ENCODE data around the gene ZPR1.

ZPR1 gene

DNA sequence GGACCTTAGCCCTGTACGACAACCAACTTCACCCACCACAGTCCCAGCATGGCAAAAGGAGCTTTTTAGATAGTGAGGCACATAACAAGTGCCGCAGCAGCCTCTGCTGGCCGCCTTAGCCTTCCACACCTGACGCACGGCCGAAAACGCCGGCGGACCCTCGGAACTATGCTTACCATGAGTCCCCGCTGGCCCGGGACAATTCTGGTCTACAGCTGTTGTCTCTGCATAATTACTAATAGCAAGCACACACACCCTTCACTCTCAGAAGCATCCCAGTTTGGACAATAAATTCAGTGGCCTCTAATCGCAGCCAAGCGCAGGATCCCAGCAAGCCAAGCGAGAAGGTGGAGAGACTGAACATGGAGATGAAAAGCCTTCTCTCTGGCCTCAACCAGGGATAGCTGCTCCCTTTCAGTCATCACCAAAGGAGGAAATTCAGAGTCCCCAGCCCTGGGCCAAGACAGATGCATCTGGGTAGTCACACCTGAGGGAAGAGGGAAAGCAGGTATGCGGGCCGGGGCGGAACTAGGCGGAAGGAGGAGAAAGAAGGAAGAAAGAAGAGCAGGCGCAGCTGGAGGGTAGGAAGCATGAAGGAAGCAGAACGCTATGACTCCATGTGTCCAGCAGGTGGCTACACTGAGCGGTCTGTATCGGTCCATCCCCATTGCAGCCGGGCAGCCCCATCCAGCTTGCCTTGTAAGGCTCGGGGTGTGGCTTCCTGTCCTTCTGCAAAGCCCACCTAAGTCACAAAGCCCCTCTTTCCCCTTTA is 55.4 kb downstream of the ZPR1 start:
- no peak overlapping the region for H3K4me3 ChIP-seq (ENCODE audit: low read depth, low read length)
- peak; percentile 51 for DNase-seq (ENCODE audit: low read depth, low spot score)
- TF ChIP-seq, protein P1, sequence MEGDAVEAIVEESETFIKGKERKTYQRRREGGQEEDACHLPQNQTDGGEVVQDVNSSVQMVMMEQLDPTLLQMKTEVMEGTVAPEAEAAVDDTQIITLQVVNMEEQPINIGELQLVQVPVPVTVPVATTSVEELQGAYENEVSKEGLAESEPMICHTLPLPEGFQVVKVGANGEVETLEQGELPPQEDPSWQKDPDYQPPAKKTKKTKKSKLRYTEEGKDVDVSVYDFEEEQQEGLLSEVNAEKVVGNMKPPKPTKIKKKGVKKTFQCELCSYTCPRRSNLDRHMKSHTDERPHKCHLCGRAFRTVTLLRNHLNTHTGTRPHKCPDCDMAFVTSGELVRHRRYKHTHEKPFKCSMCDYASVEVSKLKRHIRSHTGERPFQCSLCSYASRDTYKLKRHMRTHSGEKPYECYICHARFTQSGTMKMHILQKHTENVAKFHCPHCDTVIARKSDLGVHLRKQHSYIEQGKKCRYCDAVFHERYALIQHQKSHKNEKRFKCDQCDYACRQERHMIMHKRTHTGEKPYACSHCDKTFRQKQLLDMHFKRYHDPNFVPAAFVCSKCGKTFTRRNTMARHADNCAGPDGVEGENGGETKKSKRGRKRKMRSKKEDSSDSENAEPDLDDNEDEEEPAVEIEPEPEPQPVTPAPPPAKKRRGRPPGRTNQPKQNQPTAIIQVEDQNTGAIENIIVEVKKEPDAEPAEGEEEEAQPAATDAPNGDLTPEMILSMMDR (IDR thresholded peaks at IDR 0.05; ENCODE audit: low read depth, low read length) = peak; percentile 93
- in situ Hi-C loops (cut with HindIII; ENCODE audit: low sequenced_read_pairs) = no loop called here

DNA sequence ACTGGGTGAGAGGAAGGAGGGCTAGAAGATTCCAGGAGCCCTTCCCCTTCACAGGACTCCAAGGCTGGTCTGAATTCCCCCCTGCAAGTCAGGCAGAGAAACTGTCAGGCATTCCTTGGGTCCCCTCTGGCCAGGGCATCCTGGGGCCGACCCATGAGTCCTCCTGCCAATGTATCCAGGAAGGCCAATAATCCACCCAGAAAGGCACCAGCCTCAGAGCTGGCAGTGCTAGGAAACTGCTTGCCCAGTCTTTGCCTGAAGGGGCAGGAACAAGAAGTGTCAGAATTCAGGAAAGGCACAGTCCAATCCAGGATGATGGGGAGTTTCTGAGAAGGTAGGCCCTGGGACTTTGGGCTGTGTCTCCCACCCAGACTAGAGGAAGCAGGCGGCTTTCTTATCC is 56.0 kb downstream of the ZPR1 start:
- no peak overlapping the region for H3K4me3 ChIP-seq (ENCODE audit: low read depth, low read length)
- in situ Hi-C loops (cut with HindIII; ENCODE audit: low sequenced_read_pairs) = no loop called here

DNA sequence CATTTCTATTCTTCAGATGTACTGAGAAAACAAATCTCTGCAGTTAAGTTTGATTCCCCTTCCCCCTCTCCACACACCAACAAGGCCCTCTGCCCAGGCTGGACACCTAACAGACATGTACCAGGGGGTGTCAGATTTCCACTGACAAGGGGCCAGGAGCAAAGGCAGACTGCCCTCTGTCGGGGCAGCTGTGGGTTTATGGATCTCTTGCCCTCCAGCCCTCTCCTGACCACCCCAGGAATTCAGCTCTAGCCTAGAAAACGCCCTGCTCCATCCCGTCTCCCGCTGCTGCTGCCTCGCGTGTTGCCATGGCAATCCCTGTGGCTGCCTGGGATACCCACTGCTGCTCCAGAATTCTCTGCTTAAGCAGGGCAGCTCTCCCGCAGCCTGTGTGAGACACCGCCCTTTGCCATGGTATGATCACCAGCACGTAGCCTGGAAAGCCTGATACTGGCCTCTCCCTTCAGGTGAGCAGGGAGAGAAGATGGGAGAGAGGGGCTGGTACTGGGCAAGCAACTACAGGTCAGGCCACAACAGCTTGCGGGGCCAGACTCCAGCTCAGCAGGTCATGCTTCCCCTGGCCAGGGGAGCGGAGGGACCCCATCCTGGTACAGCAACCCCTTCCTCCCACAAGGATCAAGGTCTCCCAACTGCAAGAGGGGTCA is 56.6 kb downstream of the ZPR1 start:
- peak; percentile 45 for DNase-seq (ENCODE audit: low read depth, low spot score)
- TF ChIP-seq, protein P1 (IDR thresholded peaks at IDR 0.05; ENCODE audit: low read depth, low read length) = no peak
- in situ Hi-C loops (cut with HindIII; ENCODE audit: low sequenced_read_pairs) = no loop called here
- no peak overlapping the region for H3K4me3 ChIP-seq (ENCODE audit: low read depth, low read length)

More for the DNA sequence above, 56.0 kb downstream of the ZPR1 start:
- TF ChIP-seq, protein P1 (IDR thresholded peaks at IDR 0.05; ENCODE audit: low read depth, low read length) = no peak
- no peak for DNase-seq (ENCODE audit: low read depth, low spot score)

DNA sequence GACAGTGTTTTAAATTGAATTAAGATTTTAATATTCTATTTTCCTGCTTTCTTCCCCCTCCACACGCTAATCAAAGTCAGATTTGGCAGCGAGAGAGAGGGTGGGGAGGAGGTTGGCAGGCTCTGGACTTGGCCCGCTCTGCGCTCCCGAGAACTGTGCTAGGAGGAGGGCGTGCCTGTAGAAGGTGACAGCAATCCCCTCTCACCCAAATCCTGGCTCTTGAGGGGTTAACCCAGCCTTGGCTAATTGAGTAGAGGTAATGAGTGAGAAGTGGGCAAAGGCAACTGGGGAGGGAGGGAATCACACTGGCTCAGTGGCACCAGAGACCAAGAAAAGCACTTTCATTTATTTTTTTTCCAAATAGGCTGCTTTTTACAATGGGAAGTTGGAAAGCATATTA is 57.2 kb downstream of the ZPR1 start:
- in situ Hi-C loops (cut with HindIII; ENCODE audit: low sequenced_read_pairs) = no loop called here
- TF ChIP-seq, protein P1 (IDR thresholded peaks at IDR 0.05; ENCODE audit: low read depth, low read length) = no peak
- DNase-seq (ENCODE audit: low read depth, low spot score) = no peak
- H3K4me3 ChIP-seq (ENCODE audit: low read depth, low read length) = no peak overlapping the region

DNA sequence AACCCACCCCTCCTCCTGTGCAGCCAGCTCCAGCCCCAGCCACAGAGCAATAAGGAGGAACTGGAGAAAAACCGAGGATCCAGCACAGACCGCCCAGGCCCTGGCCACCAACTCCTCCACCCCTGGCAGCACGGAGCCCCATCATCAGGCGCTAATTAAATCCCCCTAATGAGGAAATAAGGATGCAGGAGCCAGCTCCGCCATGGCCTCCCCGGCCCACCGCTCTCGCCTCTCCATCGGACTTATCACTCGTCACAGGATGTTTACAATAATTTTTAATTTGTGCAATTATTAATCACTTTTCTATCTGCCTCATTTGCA is 57.6 kb downstream of the ZPR1 start:
- in situ Hi-C loops (cut with HindIII; ENCODE audit: low sequenced_read_pairs) = no loop called here
- no peak overlapping the region for H3K4me3 ChIP-seq (ENCODE audit: low read depth, low read length)
- DNase-seq (ENCODE audit: low read depth, low spot score) = no peak
- TF ChIP-seq, protein P1 (IDR thresholded peaks at IDR 0.05; ENCODE audit: low read depth, low read length) = no peak

DNA sequence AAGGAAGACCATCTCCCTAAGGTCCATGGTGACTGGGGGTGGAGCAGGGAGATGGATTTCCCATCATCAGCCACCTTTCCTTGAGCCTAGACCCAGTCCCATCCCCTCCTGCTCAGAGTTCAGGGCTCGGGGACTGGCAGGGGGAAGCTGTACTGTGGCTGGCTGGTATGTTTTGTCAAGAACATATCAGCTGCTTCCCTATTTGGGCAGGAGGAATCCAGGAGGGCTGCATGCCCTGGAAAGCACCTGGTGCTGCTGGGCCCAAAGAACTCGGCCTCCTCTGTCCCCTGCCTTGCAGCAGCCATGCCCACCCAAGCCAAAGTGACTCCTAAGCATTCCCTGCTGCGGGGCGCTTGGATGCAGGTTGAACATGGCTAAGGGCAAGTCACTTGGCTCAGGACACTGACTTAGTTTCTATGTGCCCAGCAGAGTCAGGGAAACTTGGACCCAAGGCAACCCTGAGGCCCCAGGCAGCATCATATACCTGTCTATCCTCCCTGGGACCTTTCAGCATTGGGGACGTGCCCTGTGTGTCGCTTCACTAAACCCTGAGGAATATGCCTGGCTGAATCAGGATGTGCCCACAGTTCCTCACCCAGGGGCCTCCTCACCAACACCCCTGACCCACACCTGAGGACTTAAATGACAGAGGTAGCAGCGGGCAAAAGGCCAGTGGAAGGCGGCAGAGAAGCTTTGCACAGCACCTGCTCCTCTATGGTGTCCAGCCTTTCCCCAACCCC is 58.2 kb downstream of the ZPR1 start:
- in situ Hi-C loops (cut with HindIII; ENCODE audit: low sequenced_read_pairs) = no loop called here
- H3K4me3 ChIP-seq (ENCODE audit: low read depth, low read length) = no peak overlapping the region
- TF ChIP-seq, protein P1 (IDR thresholded peaks at IDR 0.05; ENCODE audit: low read depth, low read length) = no peak
- DNase-seq (ENCODE audit: low read depth, low spot score) = no peak

All from astrocyte of the spinal cord (primary cell).